Endometrial microvascular endothelial cells (primary cell): ENCODE measurements around the gene NCR3LG1. TPM values are rescaled to one million over a fixed set of nuclear protein-coding genes. Genes with fewer than 3 reads are reported as not detected.

Experiments
- in situ Hi-C: cut with HindIII; loops from 2 replicates; pipeline ENCODE4 v1.10.0; 2017; ENCODE audit warnings: low sequenced_read_pairs, low pct_unique_long_range_greater_than_20kb; ENCODE audit errors: inconsistent ontology term
- total RNA-seq: library from RNA; depleted of rRNA; stranded (reverse); fragments of >200 nt; gene quantifications from one replicate; pipeline ENCODE4 v1.2.3, GENCODE V29; 2015; ENCODE audit errors: inconsistent ontology term

The NCR3LG1 gene
- total RNA-seq, 1 donor from 2014 or later = 4.6 TPM

DNA sequence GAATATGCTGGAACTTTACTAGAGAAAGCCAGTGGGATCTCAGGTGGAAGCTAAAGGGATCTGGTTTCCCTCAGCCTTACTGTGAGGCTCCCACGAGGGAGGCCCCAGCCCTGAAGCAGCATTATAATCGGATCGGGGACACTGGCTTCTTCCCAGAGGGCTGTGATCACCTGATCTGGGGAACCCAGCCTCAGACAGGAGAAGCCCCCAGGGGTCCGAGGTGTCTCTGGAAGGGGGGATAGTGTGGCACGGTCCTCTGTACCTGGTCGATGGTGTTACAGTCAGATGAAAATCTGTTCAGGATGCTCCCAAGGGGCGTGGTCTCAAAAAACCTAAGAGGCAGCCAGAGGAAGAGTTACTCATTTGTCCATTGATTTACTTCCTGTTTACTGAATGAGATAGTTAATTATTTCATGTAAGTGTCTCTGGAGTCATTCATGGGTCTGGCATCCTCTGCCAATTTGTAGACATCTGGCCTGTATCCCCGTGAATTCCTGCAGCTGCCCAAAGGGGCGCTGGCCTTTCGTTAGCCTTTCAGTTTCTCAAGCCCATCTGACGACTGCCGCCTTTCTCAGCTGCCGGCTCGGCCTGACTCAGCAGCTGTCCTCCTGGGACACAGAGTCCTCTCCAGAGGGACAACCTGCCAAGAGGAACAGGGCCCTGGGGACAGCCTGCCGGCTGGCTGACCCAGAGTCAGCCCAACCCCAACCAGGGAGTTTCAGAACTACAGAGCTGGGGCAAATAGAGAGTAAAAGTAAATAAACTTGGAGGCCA is 53.8 kb downstream of the NCR3LG1 start:
- in situ Hi-C loops = no loop called here

DNA sequence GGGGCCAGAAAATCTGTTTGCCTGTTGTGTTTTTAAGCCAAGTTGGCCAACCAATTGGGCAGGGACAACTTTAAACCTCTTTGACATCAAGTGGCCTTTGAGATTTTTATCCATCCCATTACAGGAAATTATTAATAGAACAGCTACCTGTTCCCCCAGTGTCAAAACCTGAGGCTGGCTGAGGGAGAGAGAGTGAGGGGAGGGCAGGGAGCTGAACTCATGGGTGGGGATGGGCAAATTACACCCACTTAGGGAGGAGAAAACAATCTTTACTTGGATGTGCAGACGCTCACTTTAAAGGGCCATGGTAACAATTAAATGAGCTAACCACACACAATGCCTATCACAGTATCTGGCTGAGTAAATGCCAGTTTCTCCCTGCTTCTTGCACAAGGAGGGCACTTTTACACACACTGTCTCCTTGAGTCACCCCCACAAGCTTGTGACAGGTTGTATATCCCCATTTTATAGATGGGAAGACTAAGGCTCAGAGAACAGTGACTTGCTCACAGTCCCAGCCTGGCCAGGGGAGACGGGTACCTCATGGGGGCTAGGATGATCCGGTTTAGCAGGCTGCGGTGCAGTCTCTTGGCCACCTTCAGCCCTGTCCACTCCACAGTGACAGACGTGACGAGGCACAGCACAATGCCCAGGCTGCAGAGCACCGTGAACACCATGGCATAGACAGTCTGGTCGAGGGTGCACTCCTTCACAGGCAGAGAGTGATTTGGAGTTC is 54.6 kb downstream of the NCR3LG1 start:
- in situ Hi-C loops = no loop called here

DNA sequence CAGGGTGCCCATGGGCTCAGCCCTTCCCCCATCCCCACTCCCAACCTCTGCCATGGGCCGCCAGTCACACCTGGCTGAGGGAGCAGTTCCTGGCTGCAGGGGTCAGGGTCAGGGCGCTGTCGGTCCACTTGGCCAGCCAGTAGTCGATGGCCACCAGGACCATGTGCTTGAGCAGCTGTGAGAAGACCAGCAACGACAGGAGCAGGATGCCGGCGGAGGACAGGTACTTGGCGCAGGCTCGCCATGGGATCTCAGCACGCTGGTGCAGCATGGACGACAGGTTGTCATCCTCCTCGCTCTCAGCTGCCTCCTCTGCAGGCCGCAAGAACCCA is 55.2 kb downstream of the NCR3LG1 start:
- in situ Hi-C loops = no loop called here

DNA sequence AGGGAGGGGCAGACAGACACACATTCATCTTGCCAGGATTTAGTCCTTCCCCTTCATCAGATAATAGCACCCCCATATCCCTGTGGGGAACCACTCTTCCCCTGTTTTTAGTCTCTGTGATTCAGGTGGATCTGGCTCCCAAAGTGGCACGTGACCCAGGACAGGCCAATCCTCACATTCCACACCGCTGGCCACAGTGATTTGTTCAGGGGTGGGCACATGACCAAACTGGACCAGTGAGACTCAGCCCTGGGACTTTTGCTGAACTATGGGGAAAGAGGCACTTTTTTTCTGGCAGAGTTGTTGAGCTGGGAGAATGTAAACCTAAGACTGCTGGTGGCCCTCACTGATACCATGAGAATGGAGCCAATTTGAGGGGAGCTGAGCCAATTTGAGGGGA is 56.0 kb downstream of the NCR3LG1 start:
- in situ Hi-C loops = no loop called here

DNA sequence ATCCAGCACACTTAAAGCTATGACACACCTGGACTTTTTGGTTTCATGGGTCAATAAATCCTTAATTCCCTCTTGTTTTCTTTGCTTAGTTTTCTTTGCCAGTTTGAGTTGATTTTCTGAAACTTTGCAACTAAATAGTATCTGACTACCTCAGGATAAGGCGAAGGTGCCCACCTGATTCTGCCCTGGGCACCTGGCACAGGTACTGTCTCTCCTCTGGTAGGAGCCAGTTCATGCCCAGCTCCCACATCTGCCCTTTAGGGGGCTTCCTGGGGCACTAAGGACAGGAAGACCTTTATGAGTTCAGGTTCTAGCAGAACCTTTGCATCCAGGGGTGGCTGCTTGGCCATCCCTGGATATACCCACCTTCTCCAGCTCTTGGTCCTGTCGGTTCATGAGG is 56.4 kb downstream of the NCR3LG1 start:
- in situ Hi-C loops = no loop called here

DNA sequence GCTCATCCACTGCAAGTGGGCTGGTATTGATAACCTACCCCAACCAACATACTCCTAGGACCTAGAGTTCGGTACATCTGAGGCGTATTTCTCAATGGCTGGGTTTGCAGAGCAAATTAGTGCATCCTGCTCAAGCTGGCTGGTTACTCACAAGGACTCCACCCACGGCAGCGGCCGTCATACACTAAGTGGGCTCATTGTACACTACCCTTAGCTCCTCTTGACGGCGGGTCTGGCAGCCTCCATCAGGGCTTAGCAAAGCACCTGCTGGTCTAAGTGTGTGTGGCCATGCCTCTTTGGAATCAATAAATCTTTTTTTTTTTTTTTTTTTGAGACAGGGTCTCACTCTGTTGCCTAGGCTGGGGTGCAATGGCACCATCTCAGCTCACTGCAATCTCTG is 57.0 kb downstream of the NCR3LG1 start:
- in situ Hi-C loops = no loop called here

DNA sequence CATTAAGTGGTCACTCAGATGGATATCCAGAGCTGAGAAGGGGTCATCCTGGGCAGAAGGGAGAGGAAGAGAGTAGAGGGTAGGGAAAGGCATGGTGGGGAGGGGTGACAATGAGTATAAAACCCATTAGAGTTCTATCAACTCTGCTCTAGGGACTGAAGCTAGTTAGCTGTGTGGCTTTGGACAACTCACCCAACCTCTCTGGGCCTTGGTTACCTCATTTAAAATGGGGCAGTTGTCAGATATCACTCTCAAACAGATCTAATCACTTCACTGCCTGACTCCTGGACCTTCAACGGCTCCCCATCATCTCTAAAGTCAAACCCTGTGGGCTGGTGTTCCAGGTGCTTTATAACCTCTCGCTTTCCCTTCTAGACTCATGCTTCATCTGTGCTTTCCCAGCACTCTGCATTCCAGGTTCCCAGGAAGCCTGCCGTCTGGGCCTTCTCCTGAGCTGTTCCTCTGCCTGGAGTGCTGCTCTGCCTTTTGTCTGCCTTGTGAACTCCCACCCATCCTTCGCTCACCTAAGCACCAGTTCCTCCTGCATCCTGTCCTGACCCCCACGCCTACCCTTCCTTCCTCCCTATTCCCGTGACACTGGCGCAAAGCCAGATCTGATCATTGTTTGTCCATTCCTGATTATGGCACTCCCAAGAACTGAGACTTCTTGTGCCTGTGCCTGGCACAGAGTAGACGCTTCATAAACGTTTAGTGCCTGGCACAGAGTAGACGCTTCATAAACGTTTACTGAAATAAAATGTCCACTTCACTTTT is 59.2 kb downstream of the NCR3LG1 start:
- in situ Hi-C loops = no loop called here

DNA sequence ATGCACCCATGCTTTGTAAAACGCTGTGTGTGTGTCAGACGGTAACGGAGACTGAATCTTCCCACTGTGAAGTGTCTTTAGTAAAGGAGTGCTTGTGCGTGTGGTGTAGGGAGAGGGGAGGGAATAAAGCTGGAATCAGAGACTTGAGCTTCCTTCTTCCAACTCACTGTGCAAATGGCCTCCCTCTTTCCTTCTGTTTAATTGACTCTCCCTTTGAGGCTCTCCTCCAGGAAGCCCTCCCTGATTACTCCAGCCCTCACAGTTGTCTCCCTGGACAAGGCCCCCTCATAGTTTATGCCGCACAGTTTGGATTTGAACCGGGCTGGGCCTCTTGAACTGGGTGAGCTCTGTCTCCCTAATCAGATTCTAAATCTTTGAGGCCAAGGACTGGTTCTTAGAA is 59.8 kb downstream of the NCR3LG1 start:
- in situ Hi-C loops = no loop called here

DNA sequence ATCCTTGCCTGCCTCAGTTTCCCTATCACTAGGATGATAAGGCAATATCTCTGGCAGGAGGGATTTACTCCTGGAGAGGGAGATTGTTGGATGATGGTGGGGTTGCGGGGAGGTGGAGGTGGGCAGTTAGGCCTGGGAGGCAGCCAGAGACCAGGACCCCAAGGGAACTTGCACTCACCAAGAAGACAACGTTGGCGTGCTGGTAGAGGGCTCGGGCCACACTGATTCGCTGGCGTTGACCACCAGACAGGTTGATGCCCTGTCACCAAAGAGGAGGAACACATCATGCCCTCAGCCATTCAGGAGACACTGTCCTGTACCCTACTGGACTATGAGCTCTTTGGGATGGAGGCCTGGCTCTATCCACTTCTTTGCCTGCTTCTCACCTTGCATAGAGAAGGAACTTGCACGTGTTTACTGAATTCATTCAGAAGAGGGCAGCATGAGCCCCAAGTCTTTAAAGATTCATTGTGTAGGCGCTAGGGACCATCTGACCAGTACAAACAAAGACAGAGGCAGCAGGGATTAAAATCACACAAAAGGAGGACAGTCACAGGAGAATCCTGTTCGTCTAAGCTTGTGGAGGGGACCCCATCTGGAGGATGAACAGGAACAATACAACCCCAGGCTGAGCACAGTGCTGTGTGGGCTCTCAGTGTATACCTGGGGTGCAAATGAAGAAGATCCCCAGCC is 61.0 kb downstream of the NCR3LG1 start:
- in situ Hi-C loops = no loop called here

DNA sequence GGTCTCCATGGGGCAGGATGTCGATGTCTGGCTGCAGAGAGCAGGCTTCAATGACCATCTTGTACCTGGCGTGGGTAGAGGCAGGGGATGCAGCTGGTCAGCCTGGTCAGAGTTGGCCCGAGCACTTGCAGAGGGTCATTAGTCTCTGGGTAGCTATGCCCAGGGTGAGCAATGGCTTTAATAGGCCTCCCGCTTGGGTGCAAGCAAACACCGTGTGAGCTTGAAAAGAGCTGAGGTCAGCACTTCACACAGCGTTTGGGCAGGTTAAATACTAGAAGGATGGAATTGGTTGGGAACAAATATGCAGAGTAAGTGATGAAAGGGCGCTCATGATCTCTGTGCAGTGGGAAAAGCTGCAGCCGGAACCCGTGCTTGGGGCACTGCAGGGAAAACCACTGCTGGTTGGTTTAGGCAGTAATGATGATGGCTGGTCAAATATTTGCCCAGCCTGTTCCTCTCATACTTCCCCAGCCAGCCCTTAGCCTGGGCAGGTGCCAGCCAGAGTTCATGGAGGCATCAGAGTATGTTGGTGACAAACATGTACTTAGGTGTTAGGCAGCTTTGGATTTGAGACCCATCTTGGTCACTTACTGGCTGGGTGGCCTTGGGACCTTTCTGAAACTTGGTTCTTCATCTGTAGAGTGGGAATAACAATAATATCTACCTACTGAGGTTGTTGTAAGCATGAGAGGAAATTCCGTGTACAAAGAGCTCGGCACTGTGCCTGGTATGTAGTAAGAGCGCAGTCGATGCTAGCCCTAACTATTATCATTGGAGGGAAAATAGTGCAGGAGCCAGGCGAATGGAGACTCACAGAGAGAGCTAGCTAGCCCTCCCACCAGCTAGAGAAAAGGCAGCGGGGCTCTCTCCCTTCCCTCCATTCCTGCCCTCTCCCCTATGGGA is 62.1 kb downstream of the NCR3LG1 start:
- in situ Hi-C loops = no loop called here

DNA sequence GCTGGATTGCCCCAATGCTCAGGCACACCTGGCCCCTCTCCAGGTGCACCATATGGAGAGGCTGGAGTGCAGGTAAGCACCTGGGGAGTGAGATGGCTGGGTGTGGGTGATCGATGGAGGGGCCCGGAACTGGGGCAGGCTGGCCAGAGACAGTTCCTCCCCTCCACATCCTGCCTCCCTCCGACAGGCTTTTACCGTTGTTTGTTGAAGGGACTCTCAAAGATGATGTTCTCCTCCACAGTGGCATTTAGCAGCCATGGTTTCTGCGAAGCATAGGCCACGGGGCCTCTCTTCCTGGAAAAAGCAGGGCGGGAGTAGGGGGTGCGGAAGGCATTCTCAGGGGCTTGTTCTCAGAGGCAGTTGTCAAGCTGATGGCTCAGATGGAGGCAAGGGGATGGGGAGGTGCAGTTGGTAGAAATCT is 62.7 kb downstream of the NCR3LG1 start:
- in situ Hi-C loops = no loop called here

DNA sequence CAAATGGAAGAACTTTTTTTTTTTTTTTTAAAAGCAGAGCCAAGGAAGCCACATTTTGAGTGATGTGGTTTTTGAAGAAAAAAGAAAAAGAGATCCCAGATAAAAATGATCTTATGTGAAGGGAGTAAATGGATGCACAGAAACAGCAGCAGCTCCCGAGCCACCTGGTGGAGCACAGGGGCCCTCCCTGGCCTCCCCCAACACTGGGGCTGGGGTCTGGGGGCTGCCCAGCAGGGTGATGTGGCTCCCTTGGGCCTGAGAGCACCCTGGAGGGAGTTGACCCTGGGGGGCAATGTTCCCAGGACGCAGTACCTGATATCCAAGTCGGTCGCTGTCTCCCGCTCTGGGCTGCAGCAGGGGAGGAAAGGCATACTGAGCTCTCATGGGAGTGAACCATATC is 63.4 kb downstream of the NCR3LG1 start:
- in situ Hi-C loops = no loop called here

DNA sequence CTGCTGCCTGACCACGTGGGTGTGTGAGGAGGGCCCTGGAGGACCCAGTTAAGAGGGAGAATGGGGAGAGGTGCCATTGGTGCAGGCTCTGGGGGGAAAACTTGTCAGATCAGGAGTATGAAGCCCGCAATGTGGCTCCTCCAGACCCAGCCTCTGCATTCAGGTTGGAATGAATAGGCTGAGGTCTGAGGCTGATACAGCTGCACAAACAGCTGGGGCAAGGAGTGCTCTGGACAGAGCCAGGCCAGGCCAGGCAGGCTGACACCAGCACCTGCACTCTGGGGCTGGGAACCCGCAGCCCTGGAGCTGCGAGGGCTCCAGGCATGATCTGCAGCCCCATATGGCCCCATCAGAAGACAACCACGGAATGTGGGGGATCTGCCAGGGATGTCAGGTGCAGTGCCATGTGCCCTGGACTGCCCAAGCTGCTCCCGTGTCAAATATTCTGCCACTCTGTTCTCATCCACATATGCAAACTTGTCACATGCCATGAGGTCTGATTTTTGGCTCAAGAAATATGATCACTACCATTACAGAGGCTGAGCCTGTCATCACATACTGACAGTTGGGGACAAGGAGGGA is 64.0 kb downstream of the NCR3LG1 start:
- in situ Hi-C loops = no loop called here

DNA sequence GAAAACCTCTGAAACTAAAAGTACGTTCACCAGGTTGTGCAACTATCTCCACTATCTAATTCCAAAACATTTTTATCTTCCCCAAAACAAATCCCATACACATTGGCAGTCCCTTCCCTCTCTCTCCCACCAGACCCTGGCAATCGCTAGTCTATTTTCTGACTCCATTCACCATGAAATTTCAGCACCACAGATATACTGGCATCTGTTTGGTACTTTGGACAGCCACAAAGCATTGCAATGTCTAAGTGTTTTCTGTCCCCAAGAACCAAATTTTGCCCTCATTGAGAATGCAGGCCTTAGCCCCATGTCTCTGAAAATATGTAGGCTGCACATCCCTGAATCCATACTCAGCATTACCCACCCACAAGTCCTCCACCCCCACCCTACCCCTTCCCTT is 64.9 kb downstream of the NCR3LG1 start:
- in situ Hi-C loops = no loop called here

DNA sequence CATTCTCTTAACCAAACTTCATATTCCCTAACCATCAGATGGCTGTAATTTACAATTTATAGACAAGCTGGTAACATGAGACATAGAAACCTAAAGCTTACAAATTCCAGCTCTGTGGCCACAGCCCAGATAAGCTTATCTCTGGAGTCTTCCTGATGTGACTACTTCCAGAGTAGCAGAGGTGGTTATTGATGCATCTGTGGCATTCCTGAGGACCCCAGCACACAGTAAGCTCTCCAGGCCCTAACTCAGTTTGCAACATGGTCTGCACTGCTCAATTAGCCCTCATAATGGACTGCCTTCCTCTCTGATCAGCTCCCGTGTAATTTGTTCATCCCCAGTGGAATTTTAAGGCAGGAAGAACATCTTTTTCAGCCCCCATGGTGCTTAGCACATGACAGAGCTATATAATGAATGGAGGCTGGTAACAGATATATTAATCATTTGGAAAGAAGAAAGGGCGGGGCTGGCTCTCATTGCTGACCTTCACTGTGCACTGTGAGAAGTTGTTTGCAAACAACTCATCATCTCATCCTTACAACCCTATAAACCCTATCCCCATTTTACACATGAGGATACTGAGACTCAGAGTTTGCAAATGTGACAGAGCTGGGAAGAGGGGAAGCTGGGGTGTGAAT is 67.0 kb downstream of the NCR3LG1 start:
- in situ Hi-C loops = no loop called here

DNA sequence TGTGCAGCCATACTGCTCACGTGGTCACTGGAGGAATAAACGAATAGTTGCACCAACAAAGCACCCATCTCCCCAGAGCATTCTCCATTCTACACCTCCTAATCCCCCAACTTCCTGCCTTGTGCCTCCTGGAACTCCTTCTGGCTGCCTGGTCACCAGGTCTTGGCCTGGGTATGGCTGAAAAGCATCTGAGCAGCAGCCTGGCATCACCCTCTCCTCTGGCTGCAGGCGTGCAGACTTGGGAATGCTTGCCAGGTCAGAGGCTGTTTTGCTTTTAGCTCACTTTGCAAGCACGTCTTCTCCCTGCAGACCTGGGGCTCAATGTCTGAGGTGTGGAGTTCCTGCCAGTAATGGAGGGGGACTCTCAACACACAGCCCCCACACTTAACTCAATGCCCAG is 70.2 kb downstream of the NCR3LG1 start:
- in situ Hi-C loops = no loop called here

DNA sequence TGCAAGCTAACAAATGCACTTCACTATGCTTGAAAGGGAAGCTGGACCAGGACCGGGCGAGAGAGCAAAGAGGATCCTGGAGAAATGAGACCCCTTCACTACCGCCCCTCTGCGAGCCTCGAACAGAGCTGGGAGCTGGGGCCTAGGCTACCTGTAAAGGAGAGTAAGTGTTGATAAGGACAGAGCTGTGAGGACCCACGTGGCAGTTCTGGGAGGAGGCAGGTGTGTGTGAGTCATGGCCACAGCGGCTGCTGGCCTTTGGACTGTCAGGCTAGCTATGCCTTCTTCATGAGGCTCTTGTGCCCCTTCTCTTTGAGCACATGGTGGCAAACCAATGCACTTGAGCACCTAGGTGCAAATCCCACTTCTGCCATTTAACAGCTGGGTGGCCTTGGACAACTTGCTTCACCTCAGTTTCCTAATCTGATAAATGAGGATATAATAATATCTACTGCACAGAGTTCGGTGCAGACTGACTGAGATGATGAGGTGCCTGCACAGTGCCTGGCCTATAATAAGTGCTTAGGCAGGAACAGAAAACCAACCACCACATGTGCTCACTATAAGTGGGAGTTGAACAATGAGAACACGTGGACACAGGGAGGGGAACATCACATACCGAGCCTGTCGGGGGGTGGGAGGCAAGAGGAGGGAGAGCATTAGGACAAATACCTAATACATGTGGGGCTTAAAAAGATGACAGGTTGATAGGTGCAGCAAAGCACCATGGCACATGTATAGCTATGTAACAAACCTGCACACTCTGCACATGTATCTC is 72.1 kb downstream of the NCR3LG1 start:
- in situ Hi-C loops = no loop called here
